Measurements from ENCODE around the gene EHBP1.

DNA sequence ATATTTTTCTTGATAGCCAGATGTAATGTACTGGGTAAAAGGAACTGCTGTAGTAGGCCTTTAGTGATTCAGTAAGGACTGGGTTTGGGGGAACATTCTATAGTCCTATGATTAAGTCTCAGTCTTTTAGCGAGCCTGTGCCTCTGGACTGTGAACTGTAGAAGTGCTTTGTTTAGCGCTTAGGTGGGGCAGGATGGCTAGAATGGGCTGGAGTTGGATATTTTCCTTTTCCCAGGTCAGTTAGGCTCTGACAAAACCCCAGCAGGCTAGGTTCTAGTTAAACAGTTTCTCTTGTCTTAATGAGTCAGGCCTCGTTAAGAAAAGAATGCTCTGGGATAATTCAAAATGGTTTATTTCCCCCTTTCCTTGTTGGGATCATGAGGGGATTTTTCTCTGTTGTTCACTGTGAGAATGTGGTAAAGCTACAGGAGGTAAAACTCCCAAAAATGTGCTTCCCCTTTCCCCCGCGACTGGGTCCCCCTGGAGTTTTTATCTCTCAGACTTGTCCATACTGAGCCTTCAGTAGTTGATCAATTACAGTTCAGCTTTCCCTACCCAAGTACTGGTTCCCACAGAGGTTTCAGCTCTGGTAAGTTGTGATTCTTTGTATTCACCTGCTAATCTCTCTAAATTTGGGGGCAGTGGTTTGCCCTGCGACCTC, 31.5 kb downstream of the EHBP1 start:
- TF ChIP-seq, protein P1, sequence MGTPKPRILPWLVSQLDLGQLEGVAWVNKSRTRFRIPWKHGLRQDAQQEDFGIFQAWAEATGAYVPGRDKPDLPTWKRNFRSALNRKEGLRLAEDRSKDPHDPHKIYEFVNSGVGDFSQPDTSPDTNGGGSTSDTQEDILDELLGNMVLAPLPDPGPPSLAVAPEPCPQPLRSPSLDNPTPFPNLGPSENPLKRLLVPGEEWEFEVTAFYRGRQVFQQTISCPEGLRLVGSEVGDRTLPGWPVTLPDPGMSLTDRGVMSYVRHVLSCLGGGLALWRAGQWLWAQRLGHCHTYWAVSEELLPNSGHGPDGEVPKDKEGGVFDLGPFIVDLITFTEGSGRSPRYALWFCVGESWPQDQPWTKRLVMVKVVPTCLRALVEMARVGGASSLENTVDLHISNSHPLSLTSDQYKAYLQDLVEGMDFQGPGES (IDR thresholded peaks at IDR 0.05; ENCODE audit: low read depth, low read length): no peak
- TF ChIP-seq, protein P2, sequence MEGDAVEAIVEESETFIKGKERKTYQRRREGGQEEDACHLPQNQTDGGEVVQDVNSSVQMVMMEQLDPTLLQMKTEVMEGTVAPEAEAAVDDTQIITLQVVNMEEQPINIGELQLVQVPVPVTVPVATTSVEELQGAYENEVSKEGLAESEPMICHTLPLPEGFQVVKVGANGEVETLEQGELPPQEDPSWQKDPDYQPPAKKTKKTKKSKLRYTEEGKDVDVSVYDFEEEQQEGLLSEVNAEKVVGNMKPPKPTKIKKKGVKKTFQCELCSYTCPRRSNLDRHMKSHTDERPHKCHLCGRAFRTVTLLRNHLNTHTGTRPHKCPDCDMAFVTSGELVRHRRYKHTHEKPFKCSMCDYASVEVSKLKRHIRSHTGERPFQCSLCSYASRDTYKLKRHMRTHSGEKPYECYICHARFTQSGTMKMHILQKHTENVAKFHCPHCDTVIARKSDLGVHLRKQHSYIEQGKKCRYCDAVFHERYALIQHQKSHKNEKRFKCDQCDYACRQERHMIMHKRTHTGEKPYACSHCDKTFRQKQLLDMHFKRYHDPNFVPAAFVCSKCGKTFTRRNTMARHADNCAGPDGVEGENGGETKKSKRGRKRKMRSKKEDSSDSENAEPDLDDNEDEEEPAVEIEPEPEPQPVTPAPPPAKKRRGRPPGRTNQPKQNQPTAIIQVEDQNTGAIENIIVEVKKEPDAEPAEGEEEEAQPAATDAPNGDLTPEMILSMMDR (IDR thresholded peaks at IDR 0.05): no peak
- TF ChIP-seq ELF1 (IDR thresholded peaks at IDR 0.05) (no peak), TCF12 (IDR thresholded peaks at IDR 0.05) (no peak), TEAD4 (IDR thresholded peaks at IDR 0.05; ENCODE audit: borderline replicate concordance, insufficient read depth) (no peak), YY1 (IDR thresholded peaks at IDR 0.05; ENCODE audit: low read depth) (no peak), POLR2AphosphoS5 (IDR thresholded peaks at IDR 0.05; ENCODE audit: low read depth, low read length) (no peak), EZH2phosphoT487 (IDR thresholded peaks at IDR 0.05; ENCODE audit: borderline replicate concordance, low read depth) (no peak), GABPA (IDR thresholded peaks at IDR 0.05; ENCODE audit: low read depth) (no peak)
- TF ChIP-seq, protein P3, sequence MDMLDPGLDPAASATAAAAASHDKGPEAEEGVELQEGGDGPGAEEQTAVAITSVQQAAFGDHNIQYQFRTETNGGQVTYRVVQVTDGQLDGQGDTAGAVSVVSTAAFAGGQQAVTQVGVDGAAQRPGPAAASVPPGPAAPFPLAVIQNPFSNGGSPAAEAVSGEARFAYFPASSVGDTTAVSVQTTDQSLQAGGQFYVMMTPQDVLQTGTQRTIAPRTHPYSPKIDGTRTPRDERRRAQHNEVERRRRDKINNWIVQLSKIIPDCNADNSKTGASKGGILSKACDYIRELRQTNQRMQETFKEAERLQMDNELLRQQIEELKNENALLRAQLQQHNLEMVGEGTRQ (IDR thresholded peaks at IDR 0.05; ENCODE audit: borderline replicate concordance, low read depth, low read length): no peak
- TF ChIP-seq, protein P4, sequence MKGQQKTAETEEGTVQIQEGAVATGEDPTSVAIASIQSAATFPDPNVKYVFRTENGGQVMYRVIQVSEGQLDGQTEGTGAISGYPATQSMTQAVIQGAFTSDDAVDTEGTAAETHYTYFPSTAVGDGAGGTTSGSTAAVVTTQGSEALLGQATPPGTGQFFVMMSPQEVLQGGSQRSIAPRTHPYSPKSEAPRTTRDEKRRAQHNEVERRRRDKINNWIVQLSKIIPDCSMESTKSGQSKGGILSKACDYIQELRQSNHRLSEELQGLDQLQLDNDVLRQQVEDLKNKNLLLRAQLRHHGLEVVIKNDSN (IDR thresholded peaks at IDR 0.05; ENCODE audit: borderline replicate concordance, low read depth): no peak
